Testis (tissue), 2 donors: Measurements from ENCODE around the gene MAP3K20.

Experiments
- CTCF ChIP-seq, 3 experiments: fragments of 450-650 bp in 2 of 3; fragments of 200-600 bp in 1 of 3; sonication (generic) in 1 of 3; IDR thresholded peaks; one replicate each; pipeline ENCODE4 v1.5.1; 2016 to 2019; ENCODE audit warnings: antibody characterized with exemption in 3 of 3, mild to moderate bottlenecking in 2 of 3, moderate library complexity in 1 of 3
- POLR2A ChIP-seq: fragments of 450-650 bp; IDR thresholded peaks from one replicate; pipeline ENCODE4 v1.6.1; 2017; ENCODE audit warnings: antibody characterized with exemption, mild to moderate bottlenecking, moderate library complexity

DNA sequence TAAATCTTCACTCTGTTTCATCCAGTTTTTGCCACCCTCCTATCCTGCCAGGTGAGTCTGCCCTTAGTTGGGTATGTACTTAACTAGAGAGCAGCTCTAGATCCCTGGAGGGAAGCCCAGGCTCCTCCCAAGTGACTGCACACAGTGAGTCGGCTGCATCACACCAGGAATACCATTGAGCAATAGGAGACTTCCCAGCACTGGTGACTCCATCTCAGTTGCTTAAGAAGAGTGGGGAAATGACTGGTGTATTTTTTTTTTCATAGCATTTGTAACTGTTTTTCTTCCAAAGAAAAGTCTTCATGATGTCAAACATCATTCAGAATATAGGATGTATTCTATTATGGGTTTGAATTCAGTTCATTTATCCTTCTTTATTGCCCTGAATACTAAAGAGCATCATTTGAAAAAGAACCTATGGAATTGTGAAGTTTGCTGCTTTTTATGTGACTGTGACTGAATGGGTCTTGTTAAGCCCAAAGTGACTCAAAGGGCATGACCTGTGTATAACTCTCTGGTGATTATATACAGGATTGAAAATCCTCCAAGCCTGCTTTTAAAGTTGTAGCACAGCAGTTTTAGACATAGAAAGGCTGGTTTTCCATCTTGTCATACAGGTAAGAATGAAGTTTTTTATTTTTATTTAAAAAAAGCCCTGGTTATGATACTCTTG is 84.3 kb downstream of the MAP3K20 start:
- no peak for TF ChIP-seq CTCF (IDR thresholded peaks at IDR 0.05)
- no peak for TF ChIP-seq POLR2A
